Transverse colon (tissue), 3 donors: ENCODE results near the gene FGF8.

Experiments used
- CTCF ChIP-seq, 5 experiments: fragments of 200-600 bp in 3 of 5; fragments of 450-650 bp in 2 of 5; sonication (generic) in 3 of 5; IDR thresholded peaks; 1 replicate in 2 of 5; 2 replicates in 3 of 5; pipeline ENCODE4 v1.5.1; 2016 to 2017; ENCODE audit warnings: antibody characterized with exemption in 5 of 5, inconsistent platforms in 3 of 5, mild to moderate bottlenecking in 2 of 5, moderate library complexity in 1 of 5
- EP300 ChIP-seq: sonication (generic); formaldehyde crosslinking; IDR thresholded peaks from one replicate; pipeline ENCODE4 v1.6.1; 2017; ENCODE audit warnings: antibody characterized with exemption, low read depth

- TF ChIP-seq EP300 (no peak), CTCF (IDR thresholded peaks at IDR 0.05) (no peak)
Observed at GRCh38 chr10:101775273-101776160, at the start of gene FGF8.
